Astrocyte (in vitro differentiated cells and primary cell): ENCODE data around the gene C1orf105.

ENCODE experiments used
- EZH2 ChIP-seq: IDR thresholded peaks from 2 replicates; pipeline ENCODE4 v1.6.1; 2012; ENCODE audit warnings: mild to moderate bottlenecking, low read length, inconsistent platforms; ENCODE audit not compliant: insufficient read depth
- TF ChIP-seq, protein P1 (sequence below): IDR thresholded peaks from 2 replicates; pipeline ENCODE4 v1.5.1; 2011; ENCODE audit warnings: low read depth, mild to moderate bottlenecking, inconsistent platforms, low read length, moderate library complexity; ENCODE audit not compliant: insufficient read depth

GRCh38 chr1:172398193-172398592 is 22.3 kb upstream of the C1orf105 start:
- TF ChIP-seq, protein P1, sequence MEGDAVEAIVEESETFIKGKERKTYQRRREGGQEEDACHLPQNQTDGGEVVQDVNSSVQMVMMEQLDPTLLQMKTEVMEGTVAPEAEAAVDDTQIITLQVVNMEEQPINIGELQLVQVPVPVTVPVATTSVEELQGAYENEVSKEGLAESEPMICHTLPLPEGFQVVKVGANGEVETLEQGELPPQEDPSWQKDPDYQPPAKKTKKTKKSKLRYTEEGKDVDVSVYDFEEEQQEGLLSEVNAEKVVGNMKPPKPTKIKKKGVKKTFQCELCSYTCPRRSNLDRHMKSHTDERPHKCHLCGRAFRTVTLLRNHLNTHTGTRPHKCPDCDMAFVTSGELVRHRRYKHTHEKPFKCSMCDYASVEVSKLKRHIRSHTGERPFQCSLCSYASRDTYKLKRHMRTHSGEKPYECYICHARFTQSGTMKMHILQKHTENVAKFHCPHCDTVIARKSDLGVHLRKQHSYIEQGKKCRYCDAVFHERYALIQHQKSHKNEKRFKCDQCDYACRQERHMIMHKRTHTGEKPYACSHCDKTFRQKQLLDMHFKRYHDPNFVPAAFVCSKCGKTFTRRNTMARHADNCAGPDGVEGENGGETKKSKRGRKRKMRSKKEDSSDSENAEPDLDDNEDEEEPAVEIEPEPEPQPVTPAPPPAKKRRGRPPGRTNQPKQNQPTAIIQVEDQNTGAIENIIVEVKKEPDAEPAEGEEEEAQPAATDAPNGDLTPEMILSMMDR, result no peak
- TF ChIP-seq EZH2, result no peak
